Measurements from ENCODE around the gene BRD2. TPM values are rescaled to one million over a fixed set of nuclear protein-coding genes. Genes with fewer than 3 reads are reported as not detected.
A peak's percentile ranks its signal among the peaks of the same experiment; 100 is the strongest.

Gene BRD2
- polyA plus RNA-seq, 4 donors = 76.2 to 201 (median 90.6) TPM

GRCh38 chr6:33030245-33030644 is 61.9 kb downstream of the BRD2 start:
- peaks cover 0 to 10% (median 0%) of the 10 kb centered on the region in 3 donors for H3K27me3 ChIP-seq (ENCODE audit: control insufficient read depth in 3 of 3, insufficient read depth in 3 of 3, low read length in 3 of 3)
- FAIRE-seq = no peak
- H3K4me1 ChIP-seq (ENCODE audit: control insufficient read depth in 3 of 3, insufficient read depth in 2 of 3, low read depth in 1 of 3, low read length in 2 of 3) = no peaks in the 10 kb centered on the region
- DNase-seq = no peak
- H3K4me3 ChIP-seq (ENCODE audit: low read depth in 1 of 3, low read length in 3 of 3) = no peak overlapping the region
- peak overlapping the region in 1 of 3 donors; percentile 52 for H3K27ac ChIP-seq (ENCODE audit: low read depth in 1 of 3, low read length in 2 of 3)
- no peaks in the 10 kb centered on the region for H3K36me3 ChIP-seq (ENCODE audit: control insufficient read depth in 3 of 3, insufficient read depth in 2 of 3, low read depth in 1 of 3, low read length in 3 of 3)
- no peaks in the 10 kb centered on the region for H3K9me3 ChIP-seq (ENCODE audit: control insufficient read depth in 2 of 2, insufficient read depth in 1 of 2, low read depth in 1 of 2, low read length in 1 of 2)
- WGBS, 3 donors = 56 to 83% (median 66%) methylated on average over 3 of the region's 3 CpGs

Other genes starting within 250 kb of the BRD2 start
- 1 to 10 TPM in 1 of 4 donors, under 1 TPM in 1, not detected in 2; 0.09 to 2.0 TPM for gene HLA-DQA2, start 227.2 kb upstream of the BRD2 start, polyA plus RNA-seq
- 1 to 10 TPM in 1 of 4 donors, under 1 TPM in 1, not detected in 2; 0.09 to 2.7 TPM for gene HLA-DQB2, start 205.1 kb upstream of the BRD2 start, polyA plus RNA-seq
- 1 to 10 TPM in 2 of 4 donors, under 1 TPM in 1, not detected in 1; 0.74 to 4.6 (median 2.7) TPM for gene HLA-DOB, start 151.6 kb upstream of the BRD2 start, polyA plus RNA-seq
- gene TAP2, start 129.9 kb upstream of the BRD2 start, polyA plus RNA-seq = 10 to 100 TPM; 12.9 to 51.5 (median 20.8) TPM
- gene PSMB8, start 124.5 kb upstream of the BRD2 start, polyA plus RNA-seq = 100 to 1,000 TPM in 3 of 4 donors, 10 to 100 TPM in 1; 48.0 to 329 (median 293) TPM
- gene TAP1, start 114.9 kb upstream of the BRD2 start, polyA plus RNA-seq = 100 to 1,000 TPM in 2 of 4 donors, 10 to 100 TPM in 2; 20.2 to 157 (median 92.1) TPM
- 100 to 1,000 TPM in 3 of 4 donors, 10 to 100 TPM in 1; 21.4 to 224 (median 211) TPM for gene PSMB9, start 114.4 kb upstream of the BRD2 start, polyA plus RNA-seq
- 10 to 100 TPM; 22.8 to 60.5 (median 29.8) TPM for gene HLA-DMB, start 27.6 kb upstream of the BRD2 start, polyA plus RNA-seq
- 100 to 1,000 TPM in 1 of 4 donors, 10 to 100 TPM in 3; 24.5 to 111 (median 68.5) TPM for gene HLA-DMA, start 15.5 kb upstream of the BRD2 start, polyA plus RNA-seq
- gene HLA-DOA, start 41.0 kb downstream of the BRD2 start, polyA plus RNA-seq = 1 to 10 TPM in 2 of 4 donors, under 1 TPM in 2; 0.22 to 7.2 (median 3.3) TPM
- gene HLA-DPA1, start 105.1 kb downstream of the BRD2 start, polyA plus RNA-seq = 100 to 1,000 TPM in 1 of 4 donors, 10 to 100 TPM in 2, 1 to 10 TPM in 1; 9.4 to 179 (median 59.4) TPM
- gene HLA-DPB1, start 107.4 kb downstream of the BRD2 start, polyA plus RNA-seq = 100 to 1,000 TPM in 1 of 4 donors, 10 to 100 TPM in 3; 14.3 to 150 (median 74.4) TPM
- 1 to 10 TPM in 1 of 4 donors, under 1 TPM in 3; 0.27 to 7.5 (median 0.62) TPM for gene COL11A2, start 223.9 kb downstream of the BRD2 start, polyA plus RNA-seq
- 10 to 100 TPM; 26.3 to 43.2 (median 30.8) TPM for gene RXRB, start 232.1 kb downstream of the BRD2 start, polyA plus RNA-seq
- 100 to 1,000 TPM in 2 of 4 donors, 10 to 100 TPM in 2; 38.9 to 162 (median 79.1) TPM for gene SLC39A7, start 232.3 kb downstream of the BRD2 start, polyA plus RNA-seq
- gene HSD17B8, start 236.1 kb downstream of the BRD2 start, polyA plus RNA-seq = 10 to 100 TPM; 30.9 to 46.1 (median 33.0) TPM
- gene RING1, start 239.9 kb downstream of the BRD2 start, polyA plus RNA-seq = 10 to 100 TPM; 30.4 to 46.7 (median 41.8) TPM